OCI-LY7 (cell line): ENCODE results near the gene ABHD12. TPM values are rescaled to one million over a fixed set of nuclear protein-coding genes. Genes with fewer than 3 reads are reported as not detected.

Experiments
- BruUV-seq: library from RNA; stranded (reverse); fragments of 400-500 nt; replicated peaks from 2 replicates; lab custom pipeline; 2021; lab: Mats Ljungman, UMichigan
- CTCF ChIA-PET: fragments of 300-600 bp; sonication (Branson Sonifier 250); formaldehyde crosslinking; loops from one replicate; lab custom pipeline; 2022; ENCODE audit warnings: antibody characterized with exemption; ENCODE audit not compliant: unreplicated experiment; lab: Charles Lee
- POLR2A ChIA-PET: fragments of 300-600 bp; sonication (Branson Sonifier 250); formaldehyde crosslinking; loops from one replicate; lab custom pipeline; 2022; ENCODE audit warnings: antibody characterized with exemption; lab: Charles Lee
- DNase-seq: peaks from one replicate; pipeline ENCODE4 v3.0.0-alpha.2; 2015; ENCODE audit warnings: low spot score
- H2AFZ ChIP-seq: fragments of 200-600 bp; sonication (generic), shearing (Covaris generic); 2 replicates; pipeline ENCODE4 v1.6.1; 2014; ENCODE audit warnings: mild to moderate bottlenecking, antibody characterized with exemption, low read length, moderate library complexity
- H3K27ac ChIP-seq: fragments of 200-600 bp; sonication (generic); 2 replicates; pipeline ENCODE4 v1.5.1; 2014; ENCODE audit warnings: mixed run types, low read depth, mild to moderate bottlenecking, moderate library complexity, low read length, inconsistent platforms; ENCODE audit not compliant: poor library complexity, severe bottlenecking
- H3K36me3 ChIP-seq: fragments of 200-600 bp; sonication (generic); 2 replicates; pipeline ENCODE4 v1.6.1; 2014; ENCODE audit warnings: mild to moderate bottlenecking, antibody characterized with exemption, low read length, moderate library complexity, mixed read lengths; ENCODE audit not compliant: insufficient read depth
- H3K4me1 ChIP-seq: fragments of 200-600 bp; sonication (generic); 2 replicates; pipeline ENCODE4 v1.5.1; 2014; ENCODE audit warnings: mild to moderate bottlenecking, low read length; ENCODE audit not compliant: insufficient read depth, poor library complexity, severe bottlenecking
- H3K4me2 ChIP-seq: fragments of 200-600 bp; sonication (generic); 2 replicates; pipeline ENCODE4 v1.6.1; 2014; ENCODE audit warnings: mild to moderate bottlenecking, low read length
- H3K4me3 ChIP-seq: fragments of 200-600 bp; sonication (generic); 2 replicates; pipeline ENCODE4 v1.5.1; 2014; ENCODE audit warnings: mild to moderate bottlenecking, low read depth, low read length; ENCODE audit not compliant: poor library complexity, severe bottlenecking
- H3K79me2 ChIP-seq: fragments of 200-600 bp; sonication (generic); 2 replicates; pipeline ENCODE4 v1.6.1; 2016; ENCODE audit warnings: low read depth, mild to moderate bottlenecking, low read length, moderate library complexity, mixed read lengths; ENCODE audit not compliant: insufficient read depth
- H3K9me2 ChIP-seq: fragments of 200-600 bp; sonication (generic); 2 replicates; pipeline ENCODE4 v1.6.1; 2016; ENCODE audit warnings: mild to moderate bottlenecking, low read length, mixed read lengths; ENCODE audit not compliant: insufficient read depth
- H3K9me3 ChIP-seq: fragments of 200-600 bp; sonication (generic); 2 replicates; pipeline ENCODE4 v1.6.1; 2014; ENCODE audit warnings: mild to moderate bottlenecking, mixed run types, low read length, mixed read lengths
- H4K20me1 ChIP-seq: fragments of 200-600 bp; sonication (generic); 2 replicates; pipeline ENCODE4 v1.6.1; 2014; ENCODE audit warnings: mild to moderate bottlenecking, antibody characterized with exemption, low read length, moderate library complexity, mixed read lengths; ENCODE audit not compliant: insufficient read depth
- CTCF ChIP-seq: fragments of 200-600 bp; sonication (generic); conservative IDR thresholded peaks from 2 replicates; pipeline ENCODE4 v1.5.1; 2014; ENCODE audit warnings: mild to moderate bottlenecking, antibody characterized with exemption, low read length, moderate library complexity, mixed read lengths
- EZH2phosphoT487 ChIP-seq: fragments of 200-600 bp; sonication (generic); IDR thresholded peaks from 2 replicates; pipeline ENCODE4 v1.6.1; 2018; ENCODE audit warnings: low read depth, borderline replicate concordance, mild to moderate bottlenecking, mixed run types, antibody characterized with exemption, low read length, moderate library complexity, mixed read lengths
- intact Hi-C: fragments of 100-400 bp; cut with micrococcal nuclease; formaldehyde crosslinking; loops from one replicate; pipeline ENCODE4 v1.10.0; 2022; ENCODE audit not compliant: unreplicated experiment
- total RNA-seq, 2 experiments: library from RNA; depleted of rRNA in 1 of 2; stranded (reverse); fragments of >200 nt in 1 of 2; shearing (Covaris generic) in 1 of 2; gene quantifications; 2 replicates each; pipeline ENCODE4 v1.2.3, GENCODE V29; 2014 to 2022

The ABHD12 gene
- total RNA-seq, 2 experiments from 2014 or later: 10.6 to 12.9 TPM

DNA sequence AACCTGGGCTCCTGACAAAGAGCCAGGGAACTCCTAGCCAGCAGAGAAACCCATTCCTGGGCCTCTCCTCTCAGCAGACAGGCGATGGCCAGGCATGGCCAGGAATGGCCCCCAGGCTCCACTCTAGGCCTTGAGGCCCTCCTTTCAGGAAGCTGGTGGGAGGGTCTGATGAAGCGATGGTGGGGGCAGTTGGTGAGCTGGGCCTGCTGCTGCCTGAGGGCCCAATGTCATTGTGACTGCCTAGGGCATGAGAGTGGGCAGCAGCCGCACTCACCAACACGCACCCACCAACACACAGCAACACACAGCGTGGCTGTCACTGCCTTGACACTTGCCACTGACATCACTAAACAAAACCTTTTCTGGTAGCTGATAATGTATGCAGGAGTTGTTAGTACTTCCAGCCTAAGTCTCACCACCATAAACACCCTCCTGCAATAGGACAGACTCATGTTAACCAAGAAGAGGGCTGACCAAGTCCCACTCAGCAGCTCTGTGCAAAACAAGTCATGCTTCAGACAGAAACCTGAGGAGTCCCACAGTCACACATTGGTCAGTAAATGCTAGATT lies 69.3 kb downstream of the ABHD12 start:
- Histone ChIP-seq H4K20me1 (no peaks in the 10 kb centered on the region), H3K9me2 (no peaks in the 10 kb centered on the region), H2AFZ (no peak overlapping the region), H3K9me3 (no peaks in the 10 kb centered on the region), H3K36me3 (no peaks in the 10 kb centered on the region), H3K27ac (no peak overlapping the region), H3K79me2 (no peaks in the 10 kb centered on the region), H3K4me2 (no peak overlapping the region), H3K4me1 (peaks cover 42% of the 10 kb centered on the region), H3K4me3 (no peak overlapping the region)
- no peak for DNase-seq
- TF ChIP-seq EZH2phosphoT487 (no peak), CTCF (no peak)
- no TSS peak for BruUV-seq
- ChIA-PET CTCF (no interaction called here), POLR2A (interaction anchor here (0.6 to 0.9 kb wide), 2 partner anchors 15 to 114 kb away, joined by 3 to 9 read pairs; no protein-coding TSS in a partner anchor)
- intact Hi-C loops: no loop called here

DNA sequence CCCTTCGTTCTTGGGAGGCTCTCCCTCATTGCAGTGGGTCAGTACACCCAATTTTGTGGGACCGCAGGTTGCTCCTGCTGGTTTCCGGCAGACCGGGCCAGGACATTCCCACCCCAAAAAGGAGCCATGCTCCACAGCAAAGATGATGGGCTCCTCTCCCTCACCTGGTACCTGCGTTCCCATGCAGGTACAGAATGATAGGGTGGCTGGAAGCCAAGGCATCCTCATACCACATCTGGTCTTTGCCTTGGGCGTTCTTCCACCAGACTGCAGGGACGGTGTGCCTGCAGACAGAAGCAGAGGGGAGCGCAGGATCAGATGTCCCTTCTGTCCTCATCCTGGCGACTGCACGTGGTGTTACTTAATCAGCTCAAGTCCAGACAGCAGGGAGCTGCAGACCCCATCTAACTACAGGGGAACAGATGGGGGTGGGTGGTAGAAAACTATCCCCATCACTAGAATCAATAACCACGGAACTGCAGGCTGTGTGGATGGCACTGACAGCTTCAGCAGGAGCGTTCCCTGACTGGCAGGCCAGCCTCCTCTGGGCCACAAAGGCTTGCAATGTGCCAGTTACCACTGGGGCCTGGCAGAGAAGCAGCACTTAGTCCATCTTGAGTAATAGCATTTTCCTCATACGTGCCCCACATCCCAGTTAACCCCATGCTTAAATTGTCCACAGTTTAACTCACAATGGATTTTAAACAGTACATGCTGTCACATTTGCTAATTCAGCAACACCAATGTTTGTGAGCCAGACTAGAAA lies 70.4 kb downstream of the ABHD12 start:
- H3K36me3 ChIP-seq: no peaks in the 10 kb centered on the region
- H3K9me2 ChIP-seq: no peaks in the 10 kb centered on the region
- ChIA-PET POLR2A (interaction anchor here (2.0 kb wide), 1 partner anchor 71 kb away, joined by 5 read pairs; the partner anchor contains the start of gene ABHD12), CTCF (no interaction called here)
- DNase-seq: no peak
- no peak overlapping the region for H3K4me3 ChIP-seq
- H4K20me1 ChIP-seq: no peaks in the 10 kb centered on the region
- H3K4me2 ChIP-seq: 0 out of 2 replicates have a peak overlapping the region, but pooled peaks have one; percentile 79
- H3K79me2 ChIP-seq: no peaks in the 10 kb centered on the region
- H3K4me1 ChIP-seq: peaks cover 42% of the 10 kb centered on the region
- no peak overlapping the region for H2AFZ ChIP-seq
- no peaks in the 10 kb centered on the region for H3K9me3 ChIP-seq
- H3K27ac ChIP-seq: no peak overlapping the region
- BruUV-seq: no TSS peak
- intact Hi-C loops: no loop called here
- TF ChIP-seq CTCF (no peak), EZH2phosphoT487 (no peak)
